HEK293 (cell line): Measurements from ENCODE around the gene LARP1B.

Source experiments
- CTCF ChIA-PET: fragments of 350-600 bp; formaldehyde crosslinking; extraction: SDS; loops from one replicate; lab custom pipeline; 2021; ENCODE audit warnings: antibody characterized with exemption; lab: Yijun Ruan, JAX
- POLR2A ChIA-PET: fragments of 300-600 bp; formaldehyde crosslinking; extraction: SDS; loops from one replicate; lab custom pipeline; 2020; ENCODE audit warnings: antibody characterized with exemption, inconsistent platforms; lab: Yijun Ruan, JAX
- H3K27ac ChIP-seq: fragments of 200-500 bp; sonication (Bioruptor generic); 2 replicates; pipeline ENCODE4 v1.5.1; 2014; ENCODE audit warnings: low read depth, low read length, control low read depth, inconsistent platforms; ENCODE audit errors: extremely low read depth
- H3K36me3 ChIP-seq, 2 experiments: fragments of 200-500 bp in 1 of 2; sonication (Bioruptor generic) in 1 of 2; 1 replicate in 1 of 2; 2 replicates in 1 of 2; pipeline ENCODE4 v1.5.1; 2014 to 2017; ENCODE audit warnings: inconsistent platforms in 2 of 2, low read length in 2 of 2; ENCODE audit not compliant: control insufficient read depth in 2 of 2, insufficient read depth in 1 of 2
- H3K4me1 ChIP-seq: fragments of 200-500 bp; sonication (Bioruptor generic); 2 replicates; pipeline ENCODE4 v1.5.1; 2014; ENCODE audit warnings: mild to moderate bottlenecking, low read length, inconsistent platforms; ENCODE audit not compliant: control insufficient read depth, insufficient read depth
- H3K4me3 ChIP-seq: 2 replicates; pipeline ENCODE4 v1.5.1; 2011; ENCODE audit warnings: low read depth, mild to moderate bottlenecking, control low read depth, low read length, moderate library complexity
- H3K9me3 ChIP-seq: fragments of 200-500 bp; sonication (Bioruptor generic); 2 replicates; pipeline ENCODE4 v1.5.1; 2014; ENCODE audit warnings: low read depth, low read length, inconsistent platforms; ENCODE audit not compliant: control insufficient read depth, insufficient read depth
- GLI2 ChIP-seq: fragments of 450-650 bp; formaldehyde crosslinking; IDR thresholded peaks from 2 replicates; pipeline ENCODE4; 2017; ENCODE audit warnings: missing biosample characterization, missing genetic modification characterization, low read depth, borderline replicate concordance
- KLF7 ChIP-seq: fragments of 450-650 bp; formaldehyde crosslinking; IDR thresholded peaks from 2 replicates; pipeline ENCODE4 v1.5.1; 2016; ENCODE audit warnings: missing biosample characterization, missing genetic modification characterization, borderline replicate concordance
- PRDM1 ChIP-seq: fragments of 450-650 bp; formaldehyde crosslinking; IDR thresholded peaks from 2 replicates; pipeline ENCODE4; 2016; ENCODE audit warnings: missing biosample characterization, missing genetic modification characterization
- SALL2 ChIP-seq: fragments of 450-650 bp; formaldehyde crosslinking; IDR thresholded peaks from 2 replicates; pipeline ENCODE4 v1.5.0; 2017; ENCODE audit warnings: missing biosample characterization, mild to moderate bottlenecking, missing genetic modification characterization, borderline replicate concordance
- WT1 ChIP-seq: fragments of 450-650 bp; formaldehyde crosslinking; IDR thresholded peaks from 2 replicates; pipeline ENCODE4 v1.5.1; 2016; ENCODE audit warnings: missing biosample characterization, missing genetic modification characterization
- YY2 ChIP-seq: fragments of 450-650 bp; formaldehyde crosslinking; IDR thresholded peaks from 2 replicates; pipeline ENCODE4 v1.5.1; 2016; ENCODE audit warnings: missing biosample characterization, missing genetic modification characterization
- ZIC2 ChIP-seq: fragments of 450-650 bp; formaldehyde crosslinking; IDR thresholded peaks from 2 replicates; pipeline ENCODE4 v1.5.1; 2016; ENCODE audit warnings: missing biosample characterization, missing genetic modification characterization
- ZNF146 ChIP-seq: fragments of 450-650 bp; formaldehyde crosslinking; IDR thresholded peaks from 2 replicates; pipeline ENCODE4 v1.5.1; 2016; ENCODE audit warnings: missing biosample characterization, missing genetic modification characterization
- ZNF211 ChIP-seq: fragments of 450-650 bp; formaldehyde crosslinking; IDR thresholded peaks from 2 replicates; pipeline ENCODE4 v1.5.1; 2016; ENCODE audit warnings: low read depth, missing biosample characterization, missing genetic modification characterization
- ZNF324 ChIP-seq: fragments of 450-650 bp; formaldehyde crosslinking; IDR thresholded peaks from 2 replicates; pipeline ENCODE4 v1.5.1; 2016; ENCODE audit warnings: missing biosample characterization, missing genetic modification characterization
- ZNF341 ChIP-seq: fragments of 450-650 bp; formaldehyde crosslinking; IDR thresholded peaks from 2 replicates; pipeline ENCODE4; 2016; ENCODE audit warnings: low read depth, missing biosample characterization, missing genetic modification characterization
- ZNF514 ChIP-seq: fragments of 450-650 bp; formaldehyde crosslinking; IDR thresholded peaks from 2 replicates; pipeline ENCODE4 v1.5.1; 2016; ENCODE audit warnings: missing biosample characterization, missing genetic modification characterization
- ZNF549 ChIP-seq: fragments of 450-650 bp; IDR thresholded peaks from 2 replicates; pipeline ENCODE4 v1.5.1; 2018; ENCODE audit warnings: missing biosample characterization, missing genetic modification characterization, mild to moderate bottlenecking, inconsistent platforms, moderate library complexity
- TF ChIP-seq, protein P1 (sequence below): fragments of 450-650 bp; formaldehyde crosslinking; IDR thresholded peaks from 2 replicates; pipeline ENCODE4 v1.5.1; 2016; ENCODE audit warnings: missing biosample characterization, missing genetic modification characterization
- TF ChIP-seq, protein P2 (sequence below): fragments of 450-650 bp; formaldehyde crosslinking; conservative IDR thresholded peaks from 2 replicates; pipeline ENCODE4 v1.5.1; 2016; ENCODE audit warnings: low read depth, missing biosample characterization, missing genetic modification characterization
- TF ChIP-seq, protein P3 (sequence below): fragments of 450-650 bp; IDR thresholded peaks from 2 replicates; pipeline ENCODE4 v1.5.1; 2018; ENCODE audit warnings: missing biosample characterization, missing genetic modification characterization
- TF ChIP-seq, protein P4 (sequence below): fragments of 450-650 bp; formaldehyde crosslinking; conservative IDR thresholded peaks from 2 replicates; pipeline ENCODE4 v1.5.1; 2016; ENCODE audit warnings: low read depth, missing biosample characterization, missing genetic modification characterization
- TF ChIP-seq, protein P5 (sequence below): fragments of 450-650 bp; formaldehyde crosslinking; optimal IDR thresholded peaks from 2 replicates; pipeline ENCODE3; 2016; ENCODE audit warnings: missing biosample characterization, mild to moderate bottlenecking, missing genetic modification characterization

Gene LARP1B

DNA sequence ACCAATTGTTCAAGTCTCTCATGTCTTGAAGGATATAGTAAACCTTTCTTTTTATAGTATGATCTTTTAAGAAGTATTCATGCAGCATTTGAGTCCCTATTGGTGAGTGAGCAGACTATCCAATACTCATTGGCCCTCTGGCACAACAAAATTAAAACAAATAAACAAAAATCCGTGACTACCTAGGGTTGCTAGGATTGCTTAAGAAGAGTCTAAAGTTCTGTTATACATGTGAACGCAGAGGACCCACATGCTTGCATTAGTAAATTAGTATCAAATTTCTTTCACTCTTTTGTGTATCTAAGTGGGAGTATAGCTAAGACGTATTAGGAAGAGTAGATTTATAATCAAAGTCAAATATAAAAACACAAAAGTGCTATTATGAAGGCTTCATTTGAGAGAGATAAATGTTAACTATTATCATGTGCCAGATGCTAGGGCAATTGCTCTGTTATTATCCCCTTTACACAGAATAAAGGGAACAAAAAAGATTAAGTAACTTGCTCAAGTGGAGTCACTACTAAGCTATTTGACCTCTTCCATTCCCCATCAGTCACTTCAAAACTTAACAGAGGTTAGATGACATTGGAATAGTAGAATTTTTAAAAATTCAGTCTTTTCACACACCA is 29.2 kb upstream of the LARP1B start:
- ChIA-PET CTCF (no interaction called here), POLR2A (no interaction called here)
- Histone ChIP-seq H3K36me3 (peaks cover 0 to 9% of the 10 kb centered on the region in 2 experiments; a peak in 2 of 3 replicates), H3K27ac (no peak overlapping the region), H3K4me1 (no peaks in the 10 kb centered on the region), H3K9me3 (no peaks in the 10 kb centered on the region), H3K4me3 (no peak overlapping the region)
- TF ChIP-seq ZNF324 (no peak), GLI2 (no peak), WT1 (tag by site-specific recombination) (no peak; the same call in 1 of the 2 replicates), ZIC2 (tag by site-specific recombination) (no peak), PRDM1 (tag by site-specific recombination) (no peak), ZNF146 (tag by site-specific recombination) (no peak), YY2 (no peak), ZNF514 (tag by site-specific recombination) (no peak), ZNF341 (tag by site-specific recombination) (no peak), KLF7 (tag by site-specific recombination) (no peak), ZNF211 (no peak), SALL2 (tag by site-specific recombination) (no peak), ZNF549 (no peak)
- TF ChIP-seq, protein P1, sequence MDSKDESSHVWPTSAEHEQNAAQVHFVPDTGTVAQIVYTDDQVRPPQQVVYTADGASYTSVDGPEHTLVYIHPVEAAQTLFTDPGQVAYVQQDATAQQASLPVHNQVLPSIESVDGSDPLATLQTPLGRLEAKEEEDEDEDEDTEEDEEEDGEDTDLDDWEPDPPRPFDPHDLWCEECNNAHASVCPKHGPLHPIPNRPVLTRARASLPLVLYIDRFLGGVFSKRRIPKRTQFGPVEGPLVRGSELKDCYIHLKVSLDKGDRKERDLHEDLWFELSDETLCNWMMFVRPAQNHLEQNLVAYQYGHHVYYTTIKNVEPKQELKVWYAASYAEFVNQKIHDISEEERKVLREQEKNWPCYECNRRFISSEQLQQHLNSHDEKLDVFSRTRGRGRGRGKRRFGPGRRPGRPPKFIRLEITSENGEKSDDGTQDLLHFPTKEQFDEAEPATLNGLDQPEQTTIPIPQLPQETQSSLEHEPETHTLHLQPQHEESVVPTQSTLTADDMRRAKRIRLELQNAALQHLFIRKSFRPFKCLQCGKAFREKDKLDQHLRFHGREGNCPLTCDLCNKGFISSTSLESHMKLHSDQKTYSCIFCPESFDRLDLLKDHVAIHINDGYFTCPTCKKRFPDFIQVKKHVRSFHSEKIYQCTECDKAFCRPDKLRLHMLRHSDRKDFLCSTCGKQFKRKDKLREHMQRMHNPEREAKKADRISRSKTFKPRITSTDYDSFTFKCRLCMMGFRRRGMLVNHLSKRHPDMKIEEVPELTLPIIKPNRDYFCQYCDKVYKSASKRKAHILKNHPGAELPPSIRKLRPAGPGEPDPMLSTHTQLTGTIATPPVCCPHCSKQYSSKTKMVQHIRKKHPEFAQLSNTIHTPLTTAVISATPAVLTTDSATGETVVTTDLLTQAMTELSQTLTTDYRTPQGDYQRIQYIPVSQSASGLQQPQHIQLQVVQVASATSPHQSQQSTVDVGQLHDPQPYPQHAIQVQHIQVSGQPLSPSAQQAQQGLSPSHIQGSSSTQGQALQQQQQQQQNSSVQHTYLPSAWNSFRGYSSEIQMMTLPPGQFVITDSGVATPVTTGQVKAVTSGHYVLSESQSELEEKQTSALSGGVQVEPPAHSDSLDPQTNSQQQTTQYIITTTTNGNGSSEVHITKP (tag by site-specific recombination): no peak
- TF ChIP-seq, protein P2, sequence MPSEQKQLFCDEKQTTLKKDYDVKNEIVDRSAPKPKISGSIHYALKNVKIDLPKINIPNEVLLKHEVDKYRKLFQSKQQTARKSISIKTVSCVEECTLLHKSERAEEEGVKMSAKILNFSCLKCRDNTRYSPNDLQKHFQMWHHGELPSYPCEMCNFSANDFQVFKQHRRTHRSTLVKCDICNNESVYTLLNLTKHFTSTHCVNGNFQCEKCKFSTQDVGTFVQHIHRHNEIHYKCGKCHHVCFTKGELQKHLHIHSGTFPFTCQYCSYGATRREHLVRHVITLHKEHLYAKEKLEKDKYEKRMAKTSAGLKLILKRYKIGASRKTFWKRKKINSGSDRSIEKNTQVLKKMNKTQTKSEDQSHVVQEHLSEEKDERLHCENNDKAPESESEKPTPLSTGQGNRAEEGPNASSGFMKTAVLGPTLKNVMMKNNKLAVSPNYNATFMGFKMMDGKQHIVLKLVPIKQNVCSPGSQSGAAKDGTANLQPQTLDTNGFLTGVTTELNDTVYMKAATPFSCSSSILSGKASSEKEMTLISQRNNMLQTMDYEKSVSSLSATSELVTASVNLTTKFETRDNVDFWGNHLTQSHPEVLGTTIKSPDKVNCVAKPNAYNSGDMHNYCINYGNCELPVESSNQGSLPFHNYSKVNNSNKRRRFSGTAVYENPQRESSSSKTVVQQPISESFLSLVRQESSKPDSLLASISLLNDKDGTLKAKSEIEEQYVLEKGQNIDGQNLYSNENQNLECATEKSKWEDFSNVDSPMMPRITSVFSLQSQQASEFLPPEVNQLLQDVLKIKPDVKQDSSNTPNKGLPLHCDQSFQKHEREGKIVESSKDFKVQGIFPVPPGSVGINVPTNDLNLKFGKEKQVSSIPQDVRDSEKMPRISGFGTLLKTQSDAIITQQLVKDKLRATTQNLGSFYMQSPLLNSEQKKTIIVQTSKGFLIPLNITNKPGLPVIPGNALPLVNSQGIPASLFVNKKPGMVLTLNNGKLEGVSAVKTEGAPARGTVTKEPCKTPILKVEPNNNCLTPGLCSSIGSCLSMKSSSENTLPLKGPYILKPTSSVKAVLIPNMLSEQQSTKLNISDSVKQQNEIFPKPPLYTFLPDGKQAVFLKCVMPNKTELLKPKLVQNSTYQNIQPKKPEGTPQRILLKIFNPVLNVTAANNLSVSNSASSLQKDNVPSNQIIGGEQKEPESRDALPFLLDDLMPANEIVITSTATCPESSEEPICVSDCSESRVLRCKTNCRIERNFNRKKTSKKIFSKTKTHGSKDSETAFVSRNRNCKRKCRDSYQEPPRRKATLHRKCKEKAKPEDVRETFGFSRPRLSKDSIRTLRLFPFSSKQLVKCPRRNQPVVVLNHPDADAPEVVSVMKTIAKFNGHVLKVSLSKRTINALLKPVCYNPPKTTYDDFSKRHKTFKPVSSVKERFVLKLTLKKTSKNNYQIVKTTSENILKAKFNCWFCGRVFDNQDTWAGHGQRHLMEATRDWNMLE: no peak
- TF ChIP-seq, protein P3, sequence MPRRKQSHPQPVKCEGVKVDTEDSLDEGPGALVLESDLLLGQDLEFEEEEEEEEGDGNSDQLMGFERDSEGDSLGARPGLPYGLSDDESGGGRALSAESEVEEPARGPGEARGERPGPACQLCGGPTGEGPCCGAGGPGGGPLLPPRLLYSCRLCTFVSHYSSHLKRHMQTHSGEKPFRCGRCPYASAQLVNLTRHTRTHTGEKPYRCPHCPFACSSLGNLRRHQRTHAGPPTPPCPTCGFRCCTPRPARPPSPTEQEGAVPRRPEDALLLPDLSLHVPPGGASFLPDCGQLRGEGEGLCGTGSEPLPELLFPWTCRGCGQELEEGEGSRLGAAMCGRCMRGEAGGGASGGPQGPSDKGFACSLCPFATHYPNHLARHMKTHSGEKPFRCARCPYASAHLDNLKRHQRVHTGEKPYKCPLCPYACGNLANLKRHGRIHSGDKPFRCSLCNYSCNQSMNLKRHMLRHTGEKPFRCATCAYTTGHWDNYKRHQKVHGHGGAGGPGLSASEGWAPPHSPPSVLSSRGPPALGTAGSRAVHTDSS (tag by site-specific recombination): no peak
- TF ChIP-seq, protein P4, sequence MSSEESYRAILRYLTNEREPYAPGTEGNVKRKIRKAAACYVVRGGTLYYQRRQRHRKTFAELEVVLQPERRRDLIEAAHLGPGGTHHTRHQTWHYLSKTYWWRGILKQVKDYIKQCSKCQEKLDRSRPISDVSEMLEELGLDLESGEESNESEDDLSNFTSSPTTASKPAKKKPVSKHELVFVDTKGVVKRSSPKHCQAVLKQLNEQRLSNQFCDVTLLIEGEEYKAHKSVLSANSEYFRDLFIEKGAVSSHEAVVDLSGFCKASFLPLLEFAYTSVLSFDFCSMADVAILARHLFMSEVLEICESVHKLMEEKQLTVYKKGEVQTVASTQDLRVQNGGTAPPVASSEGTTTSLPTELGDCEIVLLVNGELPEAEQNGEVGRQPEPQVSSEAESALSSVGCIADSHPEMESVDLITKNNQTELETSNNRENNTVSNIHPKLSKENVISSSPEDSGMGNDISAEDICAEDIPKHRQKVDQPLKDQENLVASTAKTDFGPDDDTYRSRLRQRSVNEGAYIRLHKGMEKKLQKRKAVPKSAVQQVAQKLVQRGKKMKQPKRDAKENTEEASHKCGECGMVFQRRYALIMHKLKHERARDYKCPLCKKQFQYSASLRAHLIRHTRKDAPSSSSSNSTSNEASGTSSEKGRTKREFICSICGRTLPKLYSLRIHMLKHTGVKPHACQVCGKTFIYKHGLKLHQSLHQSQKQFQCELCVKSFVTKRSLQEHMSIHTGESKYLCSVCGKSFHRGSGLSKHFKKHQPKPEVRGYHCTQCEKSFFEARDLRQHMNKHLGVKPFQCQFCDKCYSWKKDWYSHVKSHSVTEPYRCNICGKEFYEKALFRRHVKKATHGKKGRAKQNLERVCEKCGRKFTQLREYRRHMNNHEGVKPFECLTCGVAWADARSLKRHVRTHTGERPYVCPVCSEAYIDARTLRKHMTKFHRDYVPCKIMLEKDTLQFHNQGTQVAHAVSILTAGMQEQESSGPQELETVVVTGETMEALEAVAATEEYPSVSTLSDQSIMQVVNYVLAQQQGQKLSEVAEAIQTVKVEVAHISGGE (tag by site-specific recombination): no peak
- TF ChIP-seq, protein P5, sequence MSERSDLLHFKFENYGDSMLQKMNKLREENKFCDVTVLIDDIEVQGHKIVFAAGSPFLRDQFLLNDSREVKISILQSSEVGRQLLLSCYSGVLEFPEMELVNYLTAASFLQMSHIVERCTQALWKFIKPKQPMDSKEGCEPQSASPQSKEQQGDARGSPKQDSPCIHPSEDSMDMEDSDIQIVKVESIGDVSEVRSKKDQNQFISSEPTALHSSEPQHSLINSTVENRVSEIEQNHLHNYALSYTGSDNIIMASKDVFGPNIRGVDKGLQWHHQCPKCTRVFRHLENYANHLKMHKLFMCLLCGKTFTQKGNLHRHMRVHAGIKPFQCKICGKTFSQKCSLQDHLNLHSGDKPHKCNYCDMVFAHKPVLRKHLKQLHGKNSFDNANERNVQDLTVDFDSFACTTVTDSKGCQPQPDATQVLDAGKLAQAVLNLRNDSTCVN (tag by site-specific recombination): no peak
